GM21526 (cell line): Measurements from ENCODE around the gene DROSHA.
A peak's percentile ranks its signal among the peaks of the same experiment; 100 is the strongest.

Experiments
- ATAC-seq: cut with Tn5 transposase; IDR thresholded peaks from one replicate; pipeline ENCODE4 v1.9.1; 2021; ENCODE audit warnings: moderate library complexity; ENCODE audit not compliant: unreplicated experiment, low FRiP score

DROSHA gene

DNA sequence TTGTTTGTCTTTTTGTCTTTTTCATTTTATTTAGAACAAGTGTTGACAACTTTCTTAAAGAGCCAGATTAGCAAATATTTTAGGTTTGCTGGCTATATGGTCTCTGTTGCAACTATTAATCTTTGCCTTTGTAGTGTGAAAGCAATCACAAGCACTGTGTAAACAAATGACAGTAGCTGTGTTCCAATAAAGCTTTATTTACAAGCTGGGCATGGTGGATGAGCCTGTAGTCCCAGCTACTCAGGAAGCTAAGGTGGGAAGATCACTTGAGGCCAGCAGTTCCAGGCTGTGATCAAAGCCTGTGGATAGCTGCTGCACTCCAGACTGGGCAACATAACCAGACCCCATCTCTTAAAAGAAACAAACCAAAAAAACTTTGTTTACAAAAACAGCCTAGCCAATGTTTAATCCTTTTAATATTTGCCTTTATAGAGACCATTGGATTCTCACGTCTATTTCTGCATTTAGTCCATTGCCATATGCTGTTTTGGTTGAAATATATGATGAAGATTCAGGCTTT, 2.7 kb upstream of the DROSHA start:
- ATAC-seq = no peak

DNA sequence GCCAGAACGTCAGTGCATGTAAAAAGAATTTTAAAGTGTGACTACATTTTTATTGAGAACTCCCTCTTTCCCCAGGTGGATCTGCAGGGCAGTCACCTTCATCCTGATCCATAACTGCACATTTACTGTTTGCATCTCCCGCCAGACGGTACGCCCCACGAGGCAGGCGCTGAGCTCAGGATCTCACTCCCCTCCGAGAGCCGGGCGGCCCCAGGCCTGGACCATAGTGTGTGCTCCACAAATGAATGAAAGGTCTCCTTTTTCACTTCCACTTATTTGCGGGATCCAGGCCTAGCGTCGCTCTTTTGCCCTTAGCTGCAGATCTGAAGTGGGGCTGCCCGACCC, 378 bp downstream of the DROSHA start:
- peak; percentile 39 for ATAC-seq

DNA sequence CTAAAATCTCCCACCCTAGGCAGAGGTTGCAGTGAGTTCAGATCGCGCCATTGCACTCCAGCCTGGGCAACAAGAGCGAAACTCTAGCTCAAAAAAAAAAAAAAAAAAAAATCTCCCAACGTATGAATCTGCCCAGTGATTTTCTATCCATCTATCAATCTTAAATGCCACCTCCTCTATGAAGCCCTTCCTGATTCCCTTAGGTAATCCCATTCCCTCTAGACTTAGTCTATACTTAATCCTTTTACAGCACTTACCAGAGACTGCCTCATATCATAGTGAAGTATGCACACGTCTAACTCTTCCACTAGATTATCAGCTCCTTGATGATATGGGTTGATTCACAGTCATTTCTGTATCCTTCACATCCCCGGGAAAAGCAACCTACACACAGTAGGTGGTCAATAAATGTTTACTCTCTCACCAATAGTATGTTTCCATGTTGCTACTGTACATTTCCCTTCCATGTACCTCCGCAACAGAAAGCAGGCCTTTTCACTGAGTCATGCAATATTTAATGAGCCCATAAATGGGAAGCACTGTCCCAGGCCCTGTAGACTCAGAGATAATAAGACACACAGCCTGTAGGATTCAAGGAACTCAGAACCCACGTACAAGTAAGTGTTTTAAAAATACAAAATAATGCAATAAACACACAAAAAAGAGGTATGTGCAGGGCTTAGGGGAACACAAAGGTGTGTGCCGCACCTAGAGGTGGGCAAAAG, 1.2 kb downstream of the DROSHA start:
- ATAC-seq = no peak

DNA sequence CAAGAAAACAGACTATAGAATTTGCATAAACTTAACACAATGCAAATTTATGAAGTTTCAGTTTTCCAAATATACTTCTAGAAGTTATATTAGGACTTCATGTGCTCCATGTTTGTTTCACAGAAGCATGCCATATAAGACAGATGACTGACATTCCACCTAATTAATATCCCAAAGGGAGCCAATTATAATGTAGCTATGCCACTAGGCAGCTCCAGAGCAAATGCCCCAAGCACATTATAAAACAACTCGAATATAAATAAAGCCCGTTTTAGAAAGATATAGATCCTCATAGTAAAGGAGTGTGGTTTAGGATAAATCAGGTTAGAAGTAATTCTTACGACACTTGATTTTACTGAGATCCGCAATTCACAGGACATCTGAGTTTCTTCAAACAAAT, 8.9 kb downstream of the DROSHA start:
- no peak for ATAC-seq

DNA sequence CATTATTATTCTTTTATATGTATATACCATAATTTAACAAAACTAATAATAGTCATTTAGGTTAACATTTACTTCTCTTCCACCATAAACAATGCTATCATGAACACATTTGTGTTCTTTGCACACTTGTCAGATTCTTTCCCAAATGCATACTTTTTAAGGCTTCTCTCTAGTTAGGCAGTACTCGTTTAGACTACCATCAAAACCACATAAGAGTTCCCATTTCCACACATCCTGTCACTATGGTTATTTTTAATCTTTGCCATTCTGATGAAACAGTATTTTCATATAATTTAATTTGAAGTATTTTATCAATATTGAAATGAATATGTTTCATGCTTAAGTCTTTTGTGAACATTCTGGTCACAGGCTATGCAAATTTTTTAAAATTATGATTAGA, 15.1 kb downstream of the DROSHA start:
- no peak for ATAC-seq

DNA sequence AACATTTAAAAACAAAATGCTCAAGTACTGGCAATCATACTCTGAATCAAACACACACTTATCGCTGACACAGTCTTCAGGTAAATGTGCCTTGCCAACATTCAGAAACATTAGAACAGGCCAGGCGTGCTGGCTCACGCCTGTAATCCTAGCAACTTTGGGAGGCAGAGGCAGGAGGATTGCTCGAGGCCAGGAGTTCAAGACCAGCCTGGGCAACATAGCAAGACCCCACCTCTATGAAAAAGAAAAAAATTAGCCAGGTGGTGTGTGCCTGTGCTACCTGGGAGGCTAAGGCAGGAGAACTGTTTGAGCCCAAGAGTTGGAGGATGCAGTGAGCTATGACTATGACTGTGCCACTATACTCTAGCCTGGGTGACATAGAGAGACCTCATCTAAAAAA, 20.6 kb downstream of the DROSHA start:
- no peak for ATAC-seq

DNA sequence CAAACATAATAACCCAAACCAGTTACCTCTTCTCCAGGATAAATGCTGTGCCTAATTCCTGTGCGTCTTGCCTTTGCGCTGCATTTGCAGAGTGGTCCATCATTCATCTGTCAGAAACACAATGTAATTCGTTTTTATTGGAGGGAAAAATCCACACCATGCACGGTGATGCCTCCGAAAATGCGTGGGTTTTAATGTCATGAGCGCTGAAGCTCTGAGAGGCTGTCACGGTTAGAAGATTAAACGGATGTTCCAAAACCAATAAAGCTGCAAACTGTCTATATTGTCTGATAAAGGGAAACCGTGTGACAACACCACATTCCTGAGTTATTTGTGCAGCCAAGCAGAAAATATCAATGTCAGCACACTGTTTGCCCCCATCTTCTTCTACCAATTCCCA, 27.4 kb downstream of the DROSHA start:
- no peak for ATAC-seq

DNA sequence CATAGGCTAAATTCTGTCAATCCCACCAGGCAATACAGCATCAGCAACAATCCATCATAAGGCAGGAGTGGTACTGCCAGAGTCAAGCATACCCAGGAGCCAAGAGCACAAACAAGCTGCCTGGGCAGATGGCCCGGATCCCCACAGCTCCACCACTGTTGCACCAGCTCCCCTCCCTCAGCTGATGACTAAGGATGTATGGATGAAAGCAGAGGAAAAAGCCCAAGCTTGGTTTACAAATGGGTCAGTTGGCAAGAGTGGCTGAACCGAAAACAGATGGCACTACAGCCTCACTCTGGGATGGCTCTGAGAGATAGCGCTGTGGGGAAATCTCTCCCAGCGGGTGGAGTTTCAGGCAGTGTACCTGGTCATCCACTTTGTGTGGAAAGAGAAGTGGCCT, 29.4 kb downstream of the DROSHA start:
- no peak for ATAC-seq

DNA sequence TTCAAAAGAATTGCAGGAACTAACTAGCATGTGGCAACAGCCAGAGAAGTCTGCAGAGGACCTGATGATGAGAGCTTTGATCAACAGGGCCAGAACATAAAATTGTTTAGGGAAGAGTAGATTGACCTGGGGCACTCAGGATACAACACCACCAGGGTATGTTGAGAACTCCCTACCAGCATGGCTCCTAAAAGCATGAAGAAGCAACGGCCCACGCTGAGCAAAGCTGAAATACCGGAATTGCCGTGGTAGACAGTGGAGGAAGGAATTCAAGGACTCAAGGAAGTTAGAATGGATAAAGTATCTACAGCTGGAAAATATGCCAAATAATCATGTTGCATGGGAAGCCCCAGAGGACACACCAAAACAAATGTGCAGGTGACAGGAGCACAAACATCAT, 31.6 kb downstream of the DROSHA start:
- ATAC-seq = no peak

DNA sequence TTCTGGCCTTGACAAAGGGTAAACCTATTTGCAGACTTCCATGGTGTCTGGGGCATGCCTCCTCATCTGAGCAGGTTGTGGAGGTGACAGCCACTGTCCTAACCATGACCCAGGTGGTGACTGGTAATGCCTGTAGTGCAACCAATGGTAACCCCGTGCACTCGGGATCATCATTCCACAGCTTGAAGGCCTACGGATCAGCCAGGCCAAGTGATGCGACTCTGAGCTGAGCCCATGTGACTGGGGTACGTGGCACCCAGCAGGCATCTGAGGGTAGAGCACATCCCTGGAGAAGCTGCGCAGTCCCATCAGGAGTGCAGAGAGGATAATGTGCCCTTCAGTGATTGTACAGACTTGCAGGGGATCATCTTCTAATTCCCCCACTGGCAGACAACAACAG, 35.0 kb downstream of the DROSHA start:
- ATAC-seq = no peak

DNA sequence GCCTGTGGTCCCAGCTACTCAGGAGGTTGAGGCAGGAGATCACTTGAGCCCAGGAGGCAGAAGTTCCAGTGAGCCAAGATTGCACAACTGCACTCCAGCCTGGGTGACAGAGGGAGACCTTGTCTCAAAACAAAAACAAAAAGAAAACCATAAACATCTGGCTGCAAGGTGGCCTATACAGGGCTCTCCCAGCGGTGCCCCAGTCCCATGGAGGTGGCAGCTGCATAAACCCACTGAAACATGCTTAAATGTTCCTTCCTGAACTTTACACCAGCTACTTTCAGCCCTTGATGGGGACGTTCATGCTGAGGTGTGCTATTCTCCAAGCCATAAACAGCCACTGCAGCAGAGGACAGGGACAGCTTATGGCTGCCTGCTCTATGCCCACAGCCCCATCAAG, 35.6 kb downstream of the DROSHA start:
- no peak for ATAC-seq

DNA sequence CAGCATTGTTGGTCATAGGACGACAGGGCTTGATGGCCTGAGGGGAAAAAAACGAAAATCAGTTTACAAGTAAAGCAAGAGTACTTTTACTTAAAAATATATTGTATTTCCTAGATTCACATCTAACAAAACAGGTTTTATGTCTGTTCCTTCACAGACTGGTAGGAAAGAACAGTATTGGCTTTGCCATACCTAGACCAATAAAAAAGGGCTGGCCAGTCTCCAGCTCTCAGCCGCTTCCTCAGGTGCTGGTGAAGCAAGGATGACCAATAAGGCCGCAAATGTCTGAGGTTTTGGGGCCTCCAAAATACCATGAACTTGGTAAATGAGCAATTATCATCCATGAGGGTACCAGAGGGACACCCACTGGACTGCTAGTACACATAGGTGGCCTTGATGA, 36.6 kb downstream of the DROSHA start:
- ATAC-seq = no peak

DNA sequence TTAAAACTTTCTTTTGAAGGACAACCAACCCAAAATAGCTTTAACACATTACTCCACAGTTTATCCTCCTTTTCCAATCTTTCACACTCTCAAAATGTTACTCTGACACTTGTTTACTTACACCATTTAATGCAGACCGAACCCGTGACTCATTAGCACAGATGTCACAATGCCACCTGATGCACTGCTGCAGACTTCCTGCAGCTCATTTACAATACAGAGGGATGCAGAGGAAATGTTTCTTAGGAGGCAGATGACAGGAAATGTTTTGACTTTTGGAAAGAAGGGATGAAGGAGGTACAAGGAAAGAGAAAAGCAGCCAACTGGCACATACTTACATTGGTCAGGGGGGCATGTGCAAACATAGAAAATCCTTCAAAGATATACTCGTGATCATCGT, 39.0 kb downstream of the DROSHA start:
- ATAC-seq = no peak

DNA sequence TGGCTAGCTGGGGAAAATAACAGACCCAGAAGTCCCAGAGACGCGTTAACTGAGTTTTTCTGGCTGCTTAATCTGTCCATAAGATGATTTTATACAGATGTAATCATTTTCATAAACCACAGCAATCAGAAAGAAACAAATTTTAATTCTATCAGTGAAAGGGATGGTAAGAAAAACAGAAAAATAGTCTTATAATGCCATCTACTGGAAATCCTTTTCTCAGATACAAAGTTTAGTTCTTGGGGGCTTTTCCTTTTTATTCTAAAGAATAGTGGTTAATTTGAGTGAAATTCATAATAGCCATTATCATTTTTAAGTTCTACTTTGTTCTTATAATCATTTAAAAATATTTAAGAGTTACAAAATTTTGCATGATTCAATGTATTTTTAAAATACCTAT, 44.4 kb downstream of the DROSHA start:
- no peak for ATAC-seq

DNA sequence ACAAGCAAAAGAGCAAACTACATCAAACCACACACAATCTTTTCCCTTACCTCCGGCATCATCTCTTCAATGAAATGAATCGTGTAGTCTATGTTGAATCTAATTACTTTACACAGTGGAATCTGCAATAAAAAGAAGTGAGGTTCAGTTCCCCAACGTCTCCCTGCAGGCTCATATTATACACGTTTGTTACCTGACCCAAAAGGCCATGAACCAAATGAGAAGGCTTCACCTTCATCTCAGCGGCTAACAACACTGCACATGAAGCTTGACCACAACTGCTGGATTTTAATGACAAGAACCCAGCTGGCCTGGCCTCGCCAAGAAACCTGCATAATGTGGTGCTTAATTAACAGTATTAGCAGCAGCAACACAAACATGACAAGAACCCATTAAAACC, 45.5 kb downstream of the DROSHA start:
- no peak for ATAC-seq

DNA sequence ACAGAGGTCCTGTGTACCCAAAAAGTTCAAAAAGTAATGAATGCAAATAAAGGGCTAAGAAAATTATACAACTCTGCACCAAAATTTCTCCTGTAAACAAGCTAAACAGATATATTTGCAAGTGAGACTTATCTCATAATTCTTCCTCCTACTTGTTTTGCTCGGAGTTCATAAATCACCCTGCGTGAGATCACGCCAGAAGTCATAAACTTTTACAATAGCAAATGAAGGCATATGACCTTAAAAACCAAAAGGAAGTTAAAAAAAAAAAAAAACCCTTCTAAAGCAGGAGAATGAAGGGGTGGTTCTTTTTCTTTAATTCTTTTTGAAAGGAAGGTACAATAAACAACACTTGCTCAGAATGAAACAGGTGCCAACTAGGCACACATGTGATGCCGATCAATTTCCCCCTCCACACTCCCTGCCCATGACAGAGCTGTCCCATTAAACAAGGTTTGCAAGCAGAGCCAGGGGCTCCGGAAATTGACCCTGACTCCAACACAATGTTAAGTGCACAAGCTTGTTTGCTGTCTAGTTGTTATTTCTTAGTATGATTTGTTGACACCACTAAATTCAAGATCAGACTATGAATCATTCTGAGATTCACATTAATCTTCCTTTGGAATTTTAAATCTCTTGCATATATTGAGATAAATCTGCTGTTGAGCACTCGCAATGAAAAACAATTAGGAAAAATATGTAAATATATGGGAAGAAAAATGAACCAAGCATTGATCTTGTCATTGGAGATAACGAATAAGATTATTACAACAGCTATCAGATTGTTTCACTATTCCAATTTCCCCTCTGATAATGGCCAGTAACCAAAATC, 46.3 kb downstream of the DROSHA start:
- no peak for ATAC-seq

DNA sequence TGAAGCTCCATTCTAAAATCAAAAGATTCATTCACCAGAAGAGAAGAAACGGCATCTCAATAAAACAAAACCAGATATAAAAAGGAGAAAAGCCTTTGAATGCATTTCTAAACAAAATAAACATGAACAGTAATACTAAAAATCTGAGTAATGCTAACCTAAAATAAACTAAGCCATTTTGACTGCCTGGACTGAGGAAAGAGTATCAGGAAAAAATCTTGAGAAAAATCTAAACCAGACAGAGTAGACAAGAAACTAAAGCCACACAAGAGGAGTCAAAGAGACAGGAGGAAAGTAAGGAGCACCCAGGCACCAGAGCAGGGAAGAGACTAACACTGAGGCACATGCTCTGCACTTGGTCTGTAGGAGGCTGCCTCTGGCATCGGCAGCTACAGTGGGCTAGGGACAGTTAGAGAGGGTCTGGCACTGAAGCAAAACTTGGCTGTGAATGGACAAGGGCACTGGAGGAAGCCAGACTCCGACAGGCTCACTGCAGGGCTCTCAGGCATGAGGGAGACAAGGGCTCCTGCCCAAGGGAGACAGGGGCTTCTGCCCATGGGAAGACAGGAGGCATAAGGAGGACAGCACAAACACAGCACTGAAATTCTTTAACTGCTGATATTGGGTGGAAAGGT, 50.2 kb downstream of the DROSHA start:
- ATAC-seq = no peak

DNA sequence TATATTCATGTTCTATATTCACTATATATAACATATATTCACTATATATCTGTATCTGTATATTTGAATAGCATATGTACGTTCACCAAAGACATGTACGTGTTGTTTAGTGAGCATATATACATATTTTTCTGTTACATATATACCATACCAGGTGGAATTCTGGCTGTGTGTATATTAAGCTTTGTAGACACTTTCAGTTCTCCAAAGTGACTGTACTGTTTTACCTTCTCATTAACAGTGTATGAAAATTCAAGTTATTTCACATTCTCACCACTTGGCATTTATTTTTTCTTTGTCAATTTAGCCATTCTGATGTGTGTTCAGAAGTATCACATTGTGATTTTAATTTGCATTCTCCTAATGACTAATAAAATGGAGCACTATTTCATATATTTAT, 52.2 kb downstream of the DROSHA start:
- ATAC-seq = no peak

DNA sequence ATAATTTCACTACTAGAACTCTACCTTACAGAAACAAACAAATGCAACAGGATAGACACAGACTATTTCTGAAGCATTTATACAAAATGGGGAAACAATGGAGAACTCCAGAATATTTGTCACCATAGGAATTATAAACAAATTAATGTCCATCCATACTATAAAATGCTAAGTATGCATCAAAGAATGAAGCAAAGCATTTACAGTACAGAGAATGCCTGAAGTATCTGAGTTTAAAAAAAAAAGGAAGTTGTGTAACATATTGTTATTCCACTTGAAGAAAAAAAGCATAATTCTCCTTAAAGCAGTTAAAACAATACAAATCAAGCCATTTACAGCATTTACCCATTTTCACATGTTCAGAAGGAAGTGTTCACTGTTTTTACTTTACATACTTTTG, 53.0 kb downstream of the DROSHA start:
- ATAC-seq = no peak

DNA sequence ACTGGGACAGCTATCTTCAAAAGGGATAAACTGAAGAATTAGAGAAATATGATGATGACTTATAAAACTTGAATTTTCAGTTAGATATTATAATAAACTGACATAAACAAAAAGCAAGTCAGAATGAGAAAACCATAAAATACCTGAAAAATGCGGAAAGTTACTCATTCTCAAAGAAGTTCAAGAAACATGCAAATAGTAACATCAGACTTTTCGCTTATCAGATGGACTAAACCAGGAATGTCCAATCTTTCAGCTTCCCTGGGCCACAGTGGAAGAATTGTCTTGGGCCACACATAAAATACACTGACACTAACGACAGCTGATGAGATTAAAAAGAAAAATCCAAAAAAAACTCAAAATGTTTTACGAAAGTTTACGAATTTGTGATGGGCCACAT, 53.9 kb downstream of the DROSHA start:
- ATAC-seq = no peak

DNA sequence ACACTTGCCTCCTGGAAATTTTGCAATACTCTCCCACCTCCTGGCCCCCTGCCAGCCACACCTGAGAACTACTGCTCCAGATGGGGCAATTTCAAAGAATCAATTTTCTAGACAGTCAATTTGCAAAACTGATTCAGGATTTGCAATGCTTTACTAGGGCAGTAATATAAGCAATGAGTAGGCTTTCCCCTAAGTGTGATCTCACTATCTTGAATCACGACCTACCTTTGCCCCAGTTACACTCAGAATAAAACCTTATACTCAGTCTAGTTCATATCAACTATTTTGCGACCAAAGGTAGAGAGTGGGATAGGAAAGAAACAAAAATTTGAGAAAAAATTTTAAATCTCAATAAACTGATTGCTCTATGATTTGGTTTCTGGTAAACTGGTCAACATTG, 54.4 kb downstream of the DROSHA start:
- ATAC-seq = no peak

DNA sequence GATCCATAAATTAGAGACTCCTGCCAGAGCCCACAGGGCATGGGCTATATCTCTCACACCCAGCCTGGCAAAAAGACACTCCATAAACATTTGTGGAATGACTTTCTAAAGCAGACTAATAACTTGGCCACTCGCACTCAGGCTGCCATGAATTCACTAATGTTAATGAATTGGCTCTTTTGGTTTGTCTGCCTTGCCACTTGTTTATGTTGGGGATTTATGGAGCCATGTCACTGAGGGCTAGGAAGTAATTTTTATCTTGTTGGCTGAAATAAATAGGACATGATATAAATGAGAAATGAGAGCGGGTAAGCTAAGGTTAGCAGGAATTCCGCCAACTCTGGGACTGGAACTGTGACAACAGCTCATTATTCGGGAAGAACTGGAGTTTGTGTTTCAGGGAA, 55.2 kb downstream of the DROSHA start:
- no peak for ATAC-seq
